NCI-H2029 treated with DMSO at 0.1 percent for 48 hours (cell line): Measurements from ENCODE around the gene ATP8B1.
"Not testable (repeated sequence)": the region's sequence is repeated elsewhere in the genome, so short reads cannot be mapped to it uniquely, and the experiment has no call there.

Source experiments
- DNase-seq: peaks from one replicate; lab custom pipeline; 2025; lab: John Stamatoyannopoulos, UW

The ATP8B1 gene

GRCh38 chr18:57660961-57661360, 142.2 kb downstream of the ATP8B1 start:
- no peak for DNase-seq

- DNase-seq, result no peak
Measured at GRCh38 chr18:57659460-57660102, 143.5 kb downstream of the ATP8B1 start.

GRCh38 chr18:57657542-57657941, 145.6 kb downstream of the ATP8B1 start:
- DNase-seq, result no peak

DNA sequence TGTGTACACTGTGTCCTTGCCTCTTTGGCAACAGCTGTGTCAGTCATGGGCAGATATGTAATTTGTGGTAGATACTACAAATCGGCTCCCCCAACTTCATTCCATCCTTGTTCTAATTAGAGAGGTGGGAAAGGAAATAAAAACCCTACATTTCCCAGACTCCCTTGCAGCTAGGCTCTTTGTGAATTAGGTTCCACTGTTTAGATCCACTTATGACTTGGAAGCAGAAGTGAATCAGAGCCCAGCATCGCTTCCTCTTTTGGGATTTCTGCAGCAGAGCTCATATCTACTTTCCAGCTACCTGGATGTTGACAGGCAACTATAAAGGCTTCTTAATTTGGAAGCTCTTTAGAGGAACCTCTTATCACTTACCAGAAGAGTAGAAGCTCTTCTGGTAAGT, 147.4 kb downstream of the ATP8B1 start:
- DNase-seq, result no peak

DNA sequence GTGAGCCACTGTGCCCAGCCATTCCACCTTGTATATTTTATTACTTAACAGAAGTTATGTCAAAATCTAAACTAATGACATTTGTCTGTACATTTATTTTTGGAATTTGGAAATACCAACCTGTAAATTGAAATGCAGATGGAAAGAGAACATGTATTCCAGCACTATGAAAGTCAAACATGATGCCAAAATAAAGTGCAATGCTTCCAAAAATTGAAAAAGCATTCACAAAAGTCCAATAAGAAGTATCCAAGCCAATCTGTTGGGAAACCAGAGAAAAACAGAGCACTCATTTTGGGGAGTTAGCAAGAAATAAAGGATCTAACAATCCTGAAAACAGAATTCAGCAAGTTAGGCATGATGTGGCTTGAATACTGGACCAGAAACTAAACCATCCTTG, 151.2 kb downstream of the ATP8B1 start:
- no peak for DNase-seq

DNA sequence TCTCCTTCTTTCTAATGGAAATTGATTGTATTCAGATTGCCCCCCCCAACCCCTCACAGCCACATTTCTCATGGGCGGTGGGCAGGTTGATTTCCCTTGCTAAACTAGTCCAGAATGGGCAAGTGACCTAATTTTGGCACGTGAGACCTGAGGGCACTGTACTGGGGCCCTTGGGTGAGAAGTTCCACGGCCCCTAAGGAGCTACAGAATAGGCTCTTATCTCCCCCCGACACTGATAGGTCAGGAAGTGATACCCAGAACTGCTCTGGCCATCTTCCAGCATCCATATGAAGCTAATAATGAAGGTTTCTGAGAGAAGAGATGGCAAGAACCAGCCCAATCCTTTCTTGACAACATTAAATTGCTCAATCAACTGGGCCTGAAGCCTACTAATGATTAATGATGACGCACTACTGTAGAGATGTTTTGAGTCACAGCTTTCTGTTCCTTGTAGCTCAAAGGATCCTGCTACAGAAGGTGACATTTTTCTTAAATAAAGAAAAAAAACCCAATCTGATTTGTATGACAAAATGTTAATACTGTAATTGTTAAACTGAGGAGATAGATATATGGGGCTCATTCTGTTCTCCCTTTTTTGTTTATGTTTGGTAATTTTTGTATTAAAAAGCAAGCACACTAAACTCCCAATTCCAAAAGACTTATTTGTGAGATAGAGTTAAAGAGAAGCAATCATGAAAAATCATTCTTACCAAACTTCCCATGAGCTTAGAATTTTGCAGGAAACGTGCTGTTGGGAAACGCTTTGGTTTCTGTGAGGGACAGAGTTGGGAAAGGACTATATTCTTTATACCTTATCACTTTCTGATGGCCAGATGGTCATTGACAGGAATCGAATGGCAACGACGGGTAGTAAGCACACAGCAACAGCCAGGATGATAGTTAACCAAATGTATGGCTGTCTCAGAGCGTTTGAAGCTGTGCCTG, 153.3 kb downstream of the ATP8B1 start:
- DNase-seq, result no peak

DNA sequence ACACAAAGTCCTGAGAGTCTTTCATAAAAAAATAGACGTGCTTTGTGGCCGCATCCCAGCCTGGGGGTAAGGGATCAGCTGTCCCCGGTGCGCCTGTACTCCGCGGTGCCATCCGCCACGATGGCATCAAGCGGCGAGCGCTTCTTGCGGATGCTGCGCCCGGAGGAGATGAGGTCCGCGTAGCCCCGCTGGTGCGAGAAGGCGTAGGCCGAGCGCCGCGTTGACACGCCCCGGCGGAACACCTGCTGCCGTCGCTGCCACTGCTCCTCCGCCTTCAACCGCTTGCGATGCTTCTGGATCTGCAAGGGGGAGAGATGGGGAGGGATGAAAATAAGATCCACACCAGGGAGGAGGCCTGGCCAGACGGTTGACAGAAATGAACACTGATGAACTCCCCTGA, 154.7 kb downstream of the ATP8B1 start:
- no peak for DNase-seq

- DNase-seq, result no peak
Measured at GRCh38 chr18:57644540-57644939, 158.6 kb downstream of the ATP8B1 start.

- DNase-seq, result not testable (repeated sequence)
Measured at GRCh38 chr18:57643726-57644125, 159.4 kb downstream of the ATP8B1 start.

DNA sequence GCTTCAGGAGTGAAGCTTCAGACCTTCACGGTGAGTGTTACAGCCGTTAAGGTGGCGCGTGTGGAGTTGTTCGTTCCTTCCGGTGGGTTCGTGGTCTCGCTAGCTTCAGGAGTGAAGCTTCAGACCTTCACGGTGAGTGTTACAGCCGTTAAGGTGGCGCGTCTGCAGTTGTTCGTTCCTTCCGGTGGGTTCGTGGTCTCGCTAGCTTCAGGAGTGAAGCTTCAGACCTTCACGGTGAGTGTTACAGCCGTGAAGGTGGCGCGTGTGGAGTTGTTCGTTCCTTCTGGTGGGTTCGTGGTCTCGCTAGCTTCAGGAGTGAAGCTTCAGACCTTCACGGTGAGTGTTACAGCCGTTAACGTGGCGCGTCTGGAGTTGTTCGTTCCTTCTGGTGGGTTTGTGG, 160.7 kb downstream of the ATP8B1 start:
- not testable (repeated sequence) for DNase-seq

GRCh38 chr18:57640749-57641148, 162.4 kb downstream of the ATP8B1 start:
- DNase-seq, result no peak

DNA sequence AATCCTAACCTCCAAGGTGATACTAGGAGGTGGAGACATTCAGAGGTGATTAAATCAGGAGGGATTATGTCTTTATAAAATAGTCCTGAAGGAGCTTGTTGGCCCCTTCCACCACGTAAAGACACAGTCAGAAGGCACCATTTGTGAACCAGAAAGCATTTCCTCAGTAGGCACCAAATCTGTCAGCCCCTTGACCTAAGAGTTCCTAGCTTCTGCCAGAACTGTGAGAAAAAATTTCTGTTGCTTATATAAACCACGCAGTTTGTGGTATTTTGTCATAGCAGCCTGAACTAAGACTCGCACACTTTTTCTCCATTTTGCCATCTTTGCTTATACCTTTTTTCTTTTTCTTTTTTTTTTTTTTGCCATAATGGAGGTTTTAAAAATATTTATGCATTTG, 162.9 kb downstream of the ATP8B1 start:
- no peak for DNase-seq

GRCh38 chr18:57635003-57635822, 167.9 kb downstream of the ATP8B1 start:
- DNase-seq, result no peak

DNA sequence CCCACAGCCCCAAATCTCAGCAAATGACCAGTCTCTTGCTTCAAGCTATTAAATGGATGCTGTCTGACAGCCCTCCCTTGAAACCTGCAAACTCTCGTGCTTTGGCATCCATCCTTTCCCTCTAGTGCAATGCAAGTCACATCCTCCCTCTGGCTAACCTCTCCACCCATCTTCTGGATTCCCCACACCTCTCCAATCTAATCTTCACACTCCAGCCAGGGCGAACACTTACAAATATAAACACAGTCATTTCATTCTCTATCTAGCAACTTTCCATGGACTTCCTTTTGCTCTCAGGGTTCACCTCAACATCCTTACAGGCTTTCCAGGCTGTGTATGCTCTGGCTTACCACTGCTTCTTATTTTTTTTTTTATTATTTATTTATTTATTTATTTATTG, 171.4 kb downstream of the ATP8B1 start:
- no peak for DNase-seq

GRCh38 chr18:57630754-57631595, 172.1 kb downstream of the ATP8B1 start:
- DNase-seq, result no peak

DNA sequence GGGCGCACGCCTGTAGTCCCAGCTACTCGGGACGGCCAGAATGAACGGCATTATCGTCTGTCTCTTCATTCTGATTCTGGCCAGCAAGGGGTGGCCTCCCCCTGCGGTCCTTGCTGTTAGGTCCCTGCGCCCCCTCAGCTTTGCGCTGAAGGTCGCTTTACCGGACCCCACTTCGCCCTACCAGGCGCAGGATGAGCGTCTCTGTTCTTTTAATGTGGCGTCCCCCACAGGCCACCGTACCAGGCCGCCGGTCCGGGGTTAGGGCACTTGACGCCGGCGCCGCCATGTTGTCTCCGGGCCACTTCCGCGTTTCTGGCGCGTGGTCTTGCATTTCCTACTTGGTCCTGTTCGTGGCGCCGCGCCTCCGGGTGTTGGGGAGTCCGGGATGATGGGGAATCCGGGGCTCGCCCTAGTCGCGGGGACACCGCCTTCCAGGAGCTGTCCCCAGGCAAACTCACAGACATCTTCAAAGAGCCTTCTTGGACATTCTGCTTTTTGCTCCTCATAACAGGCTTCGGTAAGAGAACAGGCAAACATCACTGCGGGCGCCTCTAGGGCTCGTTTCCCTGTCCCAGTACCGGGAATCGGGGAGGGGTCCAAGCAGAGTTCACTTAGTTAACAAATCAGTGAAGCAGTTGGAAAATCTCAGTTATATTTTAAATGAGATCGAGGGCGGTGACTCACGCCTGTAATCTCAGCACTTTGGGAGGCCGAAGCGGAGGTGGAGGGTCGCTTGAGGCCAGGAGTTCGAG, 172.9 kb downstream of the ATP8B1 start:
- DNase-seq, result peak; percentile 59

- DNase-seq, result no peak
Measured at GRCh38 chr18:57629422-57629821, 173.7 kb downstream of the ATP8B1 start.

DNA sequence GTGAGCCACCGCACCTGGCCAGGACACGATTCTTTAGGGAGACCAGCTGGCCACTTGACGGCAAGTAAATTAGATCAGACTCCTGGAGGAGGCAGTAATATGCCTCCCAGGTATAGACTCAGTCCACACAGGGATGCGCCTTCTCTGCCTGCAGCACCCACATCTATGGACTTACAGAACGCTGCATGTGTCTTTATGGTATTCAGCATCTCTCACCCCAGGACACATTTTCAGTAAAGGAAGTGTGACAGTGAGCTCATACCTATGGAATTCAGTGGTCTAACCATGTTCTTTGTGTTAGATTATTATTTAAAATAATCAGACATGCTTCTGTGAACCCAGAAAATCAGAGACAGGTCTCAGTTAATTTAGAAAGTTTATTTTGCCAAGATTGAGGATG, 175.6 kb downstream of the ATP8B1 start:
- DNase-seq, result no peak

- DNase-seq, result no peak
Measured at GRCh38 chr18:57624988-57625387, 178.1 kb downstream of the ATP8B1 start.

DNA sequence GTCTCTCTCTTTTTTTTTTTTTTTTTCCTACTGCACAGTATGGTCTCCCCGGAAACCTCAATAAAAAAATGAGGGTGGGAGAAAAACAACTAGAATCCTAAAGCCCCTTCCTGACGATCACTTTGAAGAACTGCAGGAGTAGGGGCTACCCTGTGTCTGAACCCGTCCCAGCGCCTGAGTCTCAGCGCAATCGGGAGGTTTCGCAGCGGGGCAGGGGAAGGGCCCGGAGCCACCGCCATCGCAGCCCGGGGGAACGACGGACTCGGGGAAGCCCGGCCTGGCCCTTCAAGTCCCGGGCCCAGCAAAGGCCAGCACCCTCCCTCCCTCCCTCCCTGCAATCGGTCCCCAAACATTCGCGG, 181.9 kb downstream of the ATP8B1 start:
- DNase-seq, result no peak

DNA sequence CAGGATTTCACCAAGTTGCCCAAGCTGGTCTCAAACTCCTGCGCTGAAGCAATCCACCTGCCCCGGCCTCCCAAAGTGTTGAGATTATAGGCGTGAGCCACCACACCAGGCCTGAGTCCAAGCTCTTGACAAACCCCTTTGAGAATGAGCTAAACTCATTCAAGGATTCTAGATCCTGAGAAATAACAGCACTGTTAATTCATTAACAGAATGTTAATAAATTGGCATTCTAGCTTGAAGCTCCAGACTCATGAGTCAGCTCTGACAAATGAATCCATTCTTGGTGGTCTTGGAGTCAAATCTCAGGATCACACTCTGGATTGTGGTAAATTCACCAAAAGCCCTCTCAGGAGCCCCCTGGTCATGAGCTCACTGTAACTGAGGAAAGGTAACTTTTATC, 183.2 kb downstream of the ATP8B1 start:
- no peak for DNase-seq
